HG02852 (cell line): ENCODE data around the gene PMM2.

Experiments
- ATAC-seq: cut with Tn5 transposase; IDR thresholded peaks from one replicate; pipeline ENCODE4 v1.9.1; 2021; ENCODE audit warnings: mild to moderate bottlenecking, moderate library complexity; ENCODE audit not compliant: unreplicated experiment

Gene PMM2

GRCh38 chr16:8885674-8886592 lies 88.3 kb downstream of the PMM2 start:
- ATAC-seq, result no peak

- ATAC-seq, result no peak
Observed at GRCh38 chr16:8886593-8887430, 89.2 kb downstream of the PMM2 start.

GRCh38 chr16:8887431-8887765 lies 89.8 kb downstream of the PMM2 start:
- ATAC-seq, result no peak

DNA sequence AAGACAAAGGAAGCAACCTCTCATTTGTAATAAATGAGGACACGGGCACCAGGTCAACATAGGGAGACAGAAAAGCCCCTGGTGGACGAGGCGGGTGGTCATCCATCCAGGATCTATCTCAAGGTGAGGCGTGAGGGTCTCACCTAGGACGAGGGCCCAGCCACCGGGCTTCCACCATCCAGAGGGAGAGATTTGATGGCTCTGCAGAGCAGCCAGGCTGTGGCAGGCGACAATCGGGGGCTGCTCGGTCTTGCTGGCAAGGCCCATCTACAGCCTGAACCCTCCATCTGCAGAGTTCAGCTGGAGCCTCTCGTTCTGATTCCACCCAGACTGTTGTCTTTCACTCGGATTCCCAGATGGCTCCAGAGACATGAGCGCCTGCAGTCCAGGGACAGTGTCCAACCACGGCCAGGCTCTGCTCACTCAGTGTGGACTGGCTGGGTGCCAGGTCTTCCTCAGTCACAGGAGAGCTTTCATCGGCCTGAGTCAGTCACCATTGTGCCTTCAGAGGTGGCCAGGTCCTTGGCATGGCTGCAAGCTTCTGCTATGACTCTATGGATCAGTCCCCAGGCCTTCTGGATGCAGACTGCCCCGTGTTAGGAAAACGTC lies 90.4 kb downstream of the PMM2 start:
- no peak for ATAC-seq

GRCh38 chr16:8888951-8889892 lies 91.6 kb downstream of the PMM2 start:
- ATAC-seq, result no peak

DNA sequence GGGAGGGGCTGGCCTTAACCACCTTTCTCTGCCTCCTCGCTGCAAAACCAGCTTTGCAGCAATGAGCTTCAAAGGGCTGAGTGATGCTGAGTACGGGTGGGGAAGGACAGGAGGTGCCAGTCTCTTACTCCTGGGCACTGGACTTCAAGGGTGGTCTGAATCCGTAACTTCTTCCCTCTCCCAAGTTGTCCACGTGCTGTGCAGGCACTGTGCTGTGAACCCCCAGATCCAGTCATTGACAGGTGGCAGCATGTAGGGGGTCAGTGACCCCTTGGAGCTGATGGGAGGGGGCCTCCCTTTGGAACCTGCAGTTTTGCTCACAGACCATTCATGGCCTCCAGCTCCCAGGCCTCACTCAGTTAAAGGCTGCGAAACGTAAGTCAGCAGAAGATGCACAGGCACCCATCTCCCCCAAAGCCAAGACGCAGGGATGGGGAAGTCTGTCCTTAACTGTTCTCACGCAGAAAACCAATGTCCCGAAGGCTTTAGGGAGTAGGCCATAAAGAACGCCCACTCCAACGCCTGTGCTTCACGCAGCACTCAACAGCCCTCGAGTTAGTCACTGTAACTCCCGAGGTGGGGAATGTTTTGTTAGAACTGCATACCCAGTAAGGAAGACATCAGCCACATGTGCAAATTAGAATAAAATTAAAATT lies 92.4 kb downstream of the PMM2 start:
- no peak for ATAC-seq

DNA sequence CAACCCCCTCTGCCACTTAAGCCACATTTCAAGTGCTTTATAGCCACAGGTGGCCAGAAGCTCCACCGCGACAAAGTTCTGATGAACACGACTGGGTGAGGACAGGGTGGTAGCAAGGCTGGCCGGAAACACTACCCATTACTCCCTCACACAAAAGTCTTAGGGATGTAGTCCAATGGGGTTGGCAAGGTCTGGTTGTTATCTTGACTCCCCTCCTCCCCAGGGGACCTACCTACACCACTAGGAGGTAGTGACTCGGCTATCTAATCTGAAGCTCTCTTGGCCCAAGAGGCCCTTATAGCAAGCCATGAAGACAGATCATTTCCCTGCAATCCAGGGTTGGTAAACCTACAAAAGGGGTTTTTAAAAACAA lies 92.9 kb downstream of the PMM2 start:
- ATAC-seq, result no peak

DNA sequence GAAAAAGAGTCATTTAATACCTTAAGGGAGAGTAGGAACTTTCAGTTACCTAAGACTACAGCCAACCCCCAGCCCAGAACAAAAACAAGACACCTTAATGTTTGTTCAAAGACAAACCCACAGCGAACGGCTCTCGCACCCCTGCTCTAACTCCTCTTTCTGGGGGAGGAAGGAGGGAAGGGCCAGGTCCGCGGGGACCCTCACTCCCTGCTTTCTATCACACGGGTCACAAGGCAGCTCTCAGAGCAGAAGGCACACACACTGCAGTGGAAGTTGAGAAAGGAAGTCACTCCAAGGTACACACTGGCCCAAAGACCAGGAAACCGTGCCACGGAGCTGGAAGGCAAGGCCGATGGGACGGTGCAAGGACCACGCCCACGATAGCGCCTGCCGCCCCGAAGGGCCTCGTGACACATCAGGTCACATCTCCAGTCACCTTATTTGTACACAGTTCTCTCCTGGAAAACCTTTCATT lies 94.5 kb downstream of the PMM2 start:
- ATAC-seq, result peak; percentile 29

GRCh38 chr16:8893426-8893825 lies 95.8 kb downstream of the PMM2 start:
- no peak for ATAC-seq

- no peak for ATAC-seq
Observed at GRCh38 chr16:8893976-8894690, 96.5 kb downstream of the PMM2 start.

DNA sequence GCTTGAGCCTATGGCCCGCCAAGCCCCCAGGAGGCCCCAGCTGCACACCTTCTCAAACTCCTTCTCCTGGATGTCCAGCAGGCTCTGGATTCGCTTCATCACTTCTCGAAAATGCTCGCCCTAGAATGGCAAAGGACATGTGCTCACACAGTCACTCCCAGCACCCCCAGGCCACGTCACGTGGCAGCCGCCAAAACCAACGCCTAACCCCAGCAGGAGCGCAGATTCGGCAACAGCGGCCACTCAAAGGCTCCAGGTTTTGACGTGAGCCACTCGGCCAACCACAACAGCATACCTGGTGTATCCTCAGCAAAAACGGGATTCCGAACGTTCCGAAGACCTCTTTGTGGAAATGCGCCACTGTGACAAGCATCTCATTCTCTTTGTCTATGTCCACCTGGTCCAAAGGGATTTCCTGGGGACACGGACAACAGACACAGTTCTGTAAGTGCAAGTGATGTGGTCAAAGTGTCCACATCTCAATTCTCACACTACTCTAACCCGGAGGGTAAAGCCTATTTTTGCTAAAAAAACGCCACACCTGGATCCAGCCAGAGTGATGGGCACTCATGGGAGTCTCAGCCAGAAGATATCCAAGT lies 97.2 kb downstream of the PMM2 start:
- no peak for ATAC-seq

GRCh38 chr16:8898660-8899318 lies 101.2 kb downstream of the PMM2 start:
- no peak for ATAC-seq
